Activated CD8-positive, alpha-beta T cell treated with anti-CD3 and anti-CD28 coated beads for 36 hours (primary cell): ENCODE measurements around the gene HOXA5. TPM values are rescaled to one million over a fixed set of nuclear protein-coding genes. Genes with fewer than 3 reads are reported as not detected.

Experiments used
- ATAC-seq: fragments of 200-7000 bp; cut with Tn5 transposase; one replicate; pipeline ENCODE4 v1.10.0; 2021; ENCODE audit warnings: mild to moderate bottlenecking, moderate library complexity
- CTCF ChIA-PET: fragments of 350-600 bp; sonication (Branson Sonifier 250); formaldehyde crosslinking; loops from one replicate; lab custom pipeline; 2021; ENCODE audit warnings: antibody characterized with exemption; lab: Charles Lee
- POLR2A ChIA-PET: fragments of 350-600 bp; sonication (Branson Sonifier 250); formaldehyde crosslinking; loops from one replicate; lab custom pipeline; 2021; ENCODE audit warnings: antibody characterized with exemption; lab: Charles Lee
- DNase-seq: peaks from one replicate; pipeline ENCODE4 v3.0.0-alpha.2; 2020
- H3K27ac Mint-ChIP-seq: one replicate; pipeline ENCODE4 v1.8.0; 2021; ENCODE audit warnings: mild to moderate bottlenecking, mixed read lengths
- H3K27me3 Mint-ChIP-seq: one replicate; pipeline ENCODE4 v1.8.0; 2021; ENCODE audit warnings: mixed read lengths
- H3K36me3 Mint-ChIP-seq: one replicate; pipeline ENCODE4 v1.8.0; 2021; ENCODE audit warnings: low read depth, mixed read lengths
- H3K4me1 Mint-ChIP-seq: one replicate; pipeline ENCODE4 v1.8.0; 2021; ENCODE audit warnings: low read depth, mixed read lengths
- H3K4me3 Mint-ChIP-seq: one replicate; pipeline ENCODE4 v1.8.0; 2021; ENCODE audit warnings: mild to moderate bottlenecking, moderate library complexity, mixed read lengths
- H3K9me3 Mint-ChIP-seq: one replicate; pipeline ENCODE4 v1.8.0; 2021; ENCODE audit warnings: mixed read lengths
- intact Hi-C: fragments of 100-400 bp; cut with micrococcal nuclease; formaldehyde crosslinking; loops from one replicate; pipeline ENCODE4 v1.10.0; 2022
- total RNA-seq, 2 experiments: library from RNA; stranded (reverse); gene quantifications; one replicate each; pipeline ENCODE4 v1.2.3, GENCODE V29; 2021
- TF ChIP-seq, protein P1 (sequence below): fragments of 200-600 bp; IDR thresholded peaks from one replicate; pipeline ENCODE4 v1.8.0; 2022; ENCODE audit warnings: antibody characterized with exemption, mild to moderate bottlenecking

The HOXA5 gene
- total RNA-seq, 2 experiments from 2014 or later, result not detected

DNA sequence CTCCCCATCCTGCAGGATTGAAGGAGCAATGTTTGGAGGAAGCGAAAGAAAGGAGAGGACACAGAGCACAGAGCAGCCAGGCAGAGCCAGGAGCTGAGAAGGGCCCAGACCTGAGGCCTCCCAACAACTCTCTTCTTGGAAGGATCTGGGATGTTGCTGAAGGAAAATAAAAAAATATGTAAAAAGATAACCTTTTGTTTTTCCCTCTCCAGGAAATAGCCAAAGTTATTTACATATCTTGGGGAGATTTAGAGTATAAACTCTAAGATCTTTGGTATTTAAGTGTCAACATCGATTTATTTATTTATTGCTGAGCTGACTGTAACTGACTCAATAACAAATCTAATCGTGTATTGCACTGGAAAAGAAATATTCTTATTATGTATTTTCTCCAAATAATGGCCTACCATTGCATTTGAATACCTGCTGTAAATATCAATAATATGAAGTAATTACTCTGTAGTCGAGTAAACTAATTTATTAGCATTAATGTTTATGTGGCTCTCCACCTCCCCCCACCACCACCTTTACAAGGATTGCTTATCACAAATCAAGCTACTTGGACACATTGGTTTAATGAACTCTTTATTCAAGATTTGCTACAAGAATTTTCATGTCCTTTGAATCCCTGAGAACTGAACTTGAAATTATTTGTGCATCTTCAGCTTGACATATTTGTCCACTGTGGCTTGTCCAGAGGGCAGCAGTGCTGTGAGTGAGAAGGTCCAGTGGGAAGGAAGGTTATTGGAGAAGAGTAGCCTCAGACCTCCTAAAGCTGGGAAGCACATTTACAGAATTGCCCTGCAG is 43.4 kb upstream of the HOXA5 start:
- H3K27ac Mint-ChIP-seq, result no peak overlapping the region
- intact Hi-C loops, result no loop called here

DNA sequence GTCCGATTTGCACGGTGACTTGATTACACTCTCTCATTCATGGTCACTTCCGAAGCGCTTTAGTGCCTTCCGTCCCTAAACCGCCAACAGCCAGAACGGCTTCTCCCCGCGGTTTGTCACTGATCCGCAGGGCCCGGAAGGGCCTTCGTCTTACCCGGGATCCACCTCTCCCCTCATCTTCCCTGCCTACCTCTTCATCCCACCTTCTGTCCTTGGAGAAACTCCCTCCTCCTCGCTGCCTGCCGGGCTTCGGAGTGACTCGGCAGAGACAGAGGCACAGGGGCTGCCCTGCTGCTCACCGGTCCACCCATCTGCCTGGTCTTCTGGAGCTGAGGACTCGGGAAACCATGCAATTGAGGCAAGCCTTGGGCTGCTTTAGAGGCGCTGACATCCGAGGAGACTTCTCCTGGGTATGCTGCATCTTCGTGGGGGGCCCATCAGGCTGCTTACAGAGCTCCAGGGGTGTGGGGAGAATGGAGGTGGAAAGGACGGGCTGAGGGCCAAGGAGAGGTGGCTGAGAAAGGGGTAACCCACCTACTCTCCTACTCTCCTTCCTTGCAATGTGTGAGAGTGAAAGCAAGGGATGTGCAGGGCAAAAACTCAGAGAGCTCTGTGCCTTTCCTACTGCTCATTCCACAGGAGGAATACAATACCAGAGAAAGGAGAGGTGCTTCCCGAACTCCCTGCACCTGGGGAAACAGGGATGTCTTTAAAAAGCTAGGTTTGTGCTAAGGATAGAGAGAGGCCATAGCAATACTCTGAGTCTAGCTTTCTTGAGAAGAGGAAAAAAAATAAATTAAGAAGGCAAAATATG is 42.6 kb upstream of the HOXA5 start:
- Mint-ChIP-seq H3K9me3 (no peaks in the 10 kb centered on the region), H3K27me3 (peaks cover 78% of the 10 kb centered on the region), H3K4me3 (peak overlapping the region; percentile 59), H3K27ac (no peak overlapping the region), H3K36me3 (no peaks in the 10 kb centered on the region), H3K4me1 (peaks cover 34% of the 10 kb centered on the region)
- ATAC-seq (no peak), DNase-seq (no peak)
- intact Hi-C loops, result no loop called here
- CTCF ChIA-PET, result interaction anchor here (0.9 to 3.7 kb wide), 6 partner anchors 9 to 35 kb away, joined by 3 to 28 read pairs (median 4); partner anchors contain the start of gene HOXA10
- TF ChIP-seq, protein P1, sequence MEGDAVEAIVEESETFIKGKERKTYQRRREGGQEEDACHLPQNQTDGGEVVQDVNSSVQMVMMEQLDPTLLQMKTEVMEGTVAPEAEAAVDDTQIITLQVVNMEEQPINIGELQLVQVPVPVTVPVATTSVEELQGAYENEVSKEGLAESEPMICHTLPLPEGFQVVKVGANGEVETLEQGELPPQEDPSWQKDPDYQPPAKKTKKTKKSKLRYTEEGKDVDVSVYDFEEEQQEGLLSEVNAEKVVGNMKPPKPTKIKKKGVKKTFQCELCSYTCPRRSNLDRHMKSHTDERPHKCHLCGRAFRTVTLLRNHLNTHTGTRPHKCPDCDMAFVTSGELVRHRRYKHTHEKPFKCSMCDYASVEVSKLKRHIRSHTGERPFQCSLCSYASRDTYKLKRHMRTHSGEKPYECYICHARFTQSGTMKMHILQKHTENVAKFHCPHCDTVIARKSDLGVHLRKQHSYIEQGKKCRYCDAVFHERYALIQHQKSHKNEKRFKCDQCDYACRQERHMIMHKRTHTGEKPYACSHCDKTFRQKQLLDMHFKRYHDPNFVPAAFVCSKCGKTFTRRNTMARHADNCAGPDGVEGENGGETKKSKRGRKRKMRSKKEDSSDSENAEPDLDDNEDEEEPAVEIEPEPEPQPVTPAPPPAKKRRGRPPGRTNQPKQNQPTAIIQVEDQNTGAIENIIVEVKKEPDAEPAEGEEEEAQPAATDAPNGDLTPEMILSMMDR, result no peak
- POLR2A ChIA-PET, result interaction anchor here (0.6 to 1.7 kb wide), 2 partner anchors 13 to 25 kb away, joined by 4 to 5 read pairs; no protein-coding TSS in a partner anchor

More for the DNA sequence above, 43.4 kb upstream of the HOXA5 start:
- Mint-ChIP-seq H3K4me1 (peaks cover 35% of the 10 kb centered on the region), H3K4me3 (no peak overlapping the region), H3K27me3 (peaks cover 79% of the 10 kb centered on the region), H3K9me3 (no peaks in the 10 kb centered on the region), H3K36me3 (no peaks in the 10 kb centered on the region)
- ChIA-PET POLR2A (interaction anchor here (1.0 kb wide), 1 partner anchor 14 kb away, joined by 3 read pairs; no protein-coding TSS in a partner anchor), CTCF (interaction anchor here (0.9 to 3.7 kb wide), 8 partner anchors 9 to 36 kb away, joined by 3 to 28 read pairs (median 4); partner anchors contain the start of gene HOXA10)
- TF ChIP-seq, protein P1, result no peak
- DNase-seq (no peak), ATAC-seq (no peak)

DNA sequence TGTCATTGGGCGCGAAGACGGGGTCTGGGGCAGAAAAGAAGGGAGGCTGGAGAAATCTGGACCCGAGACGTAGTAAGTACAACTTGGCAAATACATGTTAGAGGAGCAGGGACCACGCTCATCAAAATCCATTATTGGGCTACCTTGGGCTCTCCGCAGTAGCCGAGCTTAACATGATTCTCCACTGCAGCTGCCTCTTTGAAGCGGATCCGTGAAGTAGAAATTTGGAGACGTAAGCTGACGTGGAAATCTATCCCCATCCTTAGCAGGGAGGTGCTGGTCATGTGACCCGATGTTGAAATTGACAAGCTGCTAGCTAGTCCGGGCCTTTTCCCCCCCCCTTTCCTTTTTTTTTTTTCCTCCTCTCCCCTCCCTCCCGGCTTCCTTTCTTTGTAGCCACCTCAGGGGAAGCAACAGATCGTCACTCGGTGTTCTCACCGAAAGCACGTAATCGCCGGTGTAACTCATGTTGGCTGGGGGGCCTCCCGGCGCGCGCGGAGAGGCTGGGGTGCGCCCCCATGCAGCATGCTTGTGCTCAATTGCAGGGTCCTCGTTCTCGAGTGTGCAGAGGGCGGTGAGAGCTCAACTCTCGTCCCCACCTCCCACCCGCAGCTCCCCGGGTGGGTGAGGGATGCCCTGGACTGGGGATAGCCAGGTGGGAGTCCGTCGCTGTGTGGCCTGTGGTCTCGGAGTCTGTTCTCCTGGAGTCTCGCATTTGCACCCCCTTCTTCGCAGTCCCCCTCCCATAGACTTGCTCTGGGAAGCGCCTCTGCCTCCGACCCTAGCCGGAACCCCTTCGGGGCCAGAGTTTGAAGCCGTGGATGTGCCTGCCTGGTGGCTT is 41.8 kb upstream of the HOXA5 start, which contains the start of gene HOXA11:
Gene HOXA11, minus strand, starts transcription at position 220 of the 841 bp plus-strand sequence. Its CDS starts 88 bp downstream, at position 132.
- TF ChIP-seq, protein P1, result no peak
- ChIA-PET POLR2A (interaction anchor here (0.6 to 1.7 kb wide), 2 partner anchors 14 to 26 kb away, joined by 4 to 5 read pairs; no protein-coding TSS in a partner anchor), CTCF (interaction anchor here (1.2 to 3.7 kb wide), 4 partner anchors 10 to 25 kb away, joined by 4 to 28 read pairs (median 8); no protein-coding TSS in a partner anchor)
- intact Hi-C loops, result no loop called here
- H3K4me1 Mint-ChIP-seq, result peaks cover 34% of the 10 kb centered on the region
- ATAC-seq, result peak; percentile 25
- peak within 1 kb of the TSS; percentile 57 for H3K27ac Mint-ChIP-seq
- no peaks in the 10 kb centered on the region for H3K9me3 Mint-ChIP-seq
- H3K27me3 Mint-ChIP-seq, result peaks cover 73% of the 10 kb centered on the region
- peak; percentile 48 for DNase-seq
- no peaks in the 10 kb centered on the region for H3K36me3 Mint-ChIP-seq
- H3K4me3 Mint-ChIP-seq, result peak within 1 kb of the TSS; percentile 59

DNA sequence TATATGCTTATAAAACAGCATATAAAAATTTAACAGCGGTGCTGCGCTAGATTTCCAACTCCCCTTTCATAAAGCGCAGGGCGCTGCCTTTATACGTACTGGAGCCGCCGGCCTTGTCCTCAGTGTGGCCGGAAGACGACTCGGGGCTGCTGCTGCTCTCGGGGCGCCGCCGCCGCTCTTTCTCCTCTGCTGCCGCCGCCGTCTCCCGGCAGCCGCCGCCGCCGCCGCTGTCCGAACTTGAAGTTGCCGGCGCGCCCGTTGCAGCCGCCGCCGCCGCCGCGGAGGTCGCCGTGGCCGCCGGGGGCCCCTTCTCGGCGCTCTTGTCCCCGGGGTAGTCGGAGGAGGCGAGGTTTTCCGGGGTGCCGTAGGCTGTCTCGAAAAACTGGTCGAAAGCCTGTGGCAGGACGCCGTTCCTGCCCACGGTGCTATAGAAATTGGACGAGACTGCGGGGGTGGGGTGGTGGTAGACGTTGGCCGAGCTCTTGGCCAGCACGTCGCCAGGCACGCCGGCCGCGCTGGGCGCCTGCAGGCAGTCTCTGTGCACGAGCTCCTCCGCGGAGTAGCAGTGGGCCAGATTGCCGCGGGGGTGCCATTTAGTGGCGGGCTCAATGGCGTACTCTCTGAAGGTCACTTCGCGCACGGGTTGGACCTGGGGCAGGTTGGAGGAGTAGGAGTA is 41.0 kb upstream of the HOXA5 start:
- intact Hi-C loops, result no loop called here
- H3K4me3 Mint-ChIP-seq, result peak overlapping the region; percentile 59
- peaks cover 70% of the 10 kb centered on the region for H3K27me3 Mint-ChIP-seq
- peaks cover 35% of the 10 kb centered on the region for H3K4me1 Mint-ChIP-seq
- CTCF ChIA-PET, result interaction anchor here (1.2 to 3.7 kb wide), 5 partner anchors 8 to 23 kb away, joined by 5 to 28 read pairs (median 7); no protein-coding TSS in a partner anchor
- POLR2A ChIA-PET, result interaction anchor here (1.7 kb wide), 1 partner anchor 15 kb away, joined by 5 read pairs; no protein-coding TSS in a partner anchor
- peak; percentile 37 for ATAC-seq
- peak; percentile 55 for DNase-seq
- no peaks in the 10 kb centered on the region for H3K9me3 Mint-ChIP-seq
- TF ChIP-seq, protein P1, result no peak
- H3K27ac Mint-ChIP-seq, result peak overlapping the region; percentile 57
- H3K36me3 Mint-ChIP-seq, result no peaks in the 10 kb centered on the region
